ENCODE results near the gene DUOX1.

DNA sequence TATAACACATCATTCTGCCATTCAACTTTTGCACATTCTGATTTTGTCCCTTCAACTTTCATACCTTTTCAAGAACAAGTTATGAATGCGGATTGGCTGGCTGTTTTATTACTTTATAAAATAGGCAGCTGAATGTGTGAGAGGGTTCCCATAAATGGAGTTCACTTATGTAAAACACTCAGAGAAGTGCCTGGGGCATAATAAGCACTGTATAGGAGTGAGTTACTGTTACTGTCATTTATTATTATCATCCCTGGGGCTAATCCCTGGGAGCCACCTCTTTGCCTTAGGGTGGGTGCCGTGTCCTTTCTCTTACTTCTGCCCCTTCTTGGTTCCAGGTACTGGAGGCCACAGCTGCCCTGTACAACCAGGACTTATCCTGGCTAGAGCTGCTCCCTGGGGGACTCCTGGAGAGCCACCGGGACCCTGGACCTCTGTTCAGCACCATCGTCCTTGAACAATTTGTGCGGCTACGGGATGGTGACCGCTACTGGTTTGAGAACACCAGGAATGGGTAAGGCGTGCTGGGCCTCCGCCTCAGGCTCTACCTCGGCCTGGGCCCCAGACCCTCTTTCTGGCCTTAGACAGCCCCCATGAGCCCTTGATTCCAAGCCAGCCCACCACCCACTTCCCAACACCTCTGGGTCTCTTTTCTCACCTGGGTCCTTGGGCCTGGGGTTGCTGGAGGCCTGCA lies 10.9 kb downstream of the DUOX1 start:
- TF ChIP-seq CTCF (conservative IDR thresholded peaks at IDR 0.05; ENCODE audit: low read length) (no peak), EZH2phosphoT487 (IDR thresholded peaks at IDR 0.05; ENCODE audit: borderline replicate concordance) (no peak)
